ENCODE measurements around the gene SGMS2. TPM values are rescaled to one million over a fixed set of nuclear protein-coding genes. Genes with fewer than 3 reads are reported as not detected.

The SGMS2 gene
- total RNA-seq, 2 experiments from 2014 or later: 0.42 to 0.46 TPM

DNA sequence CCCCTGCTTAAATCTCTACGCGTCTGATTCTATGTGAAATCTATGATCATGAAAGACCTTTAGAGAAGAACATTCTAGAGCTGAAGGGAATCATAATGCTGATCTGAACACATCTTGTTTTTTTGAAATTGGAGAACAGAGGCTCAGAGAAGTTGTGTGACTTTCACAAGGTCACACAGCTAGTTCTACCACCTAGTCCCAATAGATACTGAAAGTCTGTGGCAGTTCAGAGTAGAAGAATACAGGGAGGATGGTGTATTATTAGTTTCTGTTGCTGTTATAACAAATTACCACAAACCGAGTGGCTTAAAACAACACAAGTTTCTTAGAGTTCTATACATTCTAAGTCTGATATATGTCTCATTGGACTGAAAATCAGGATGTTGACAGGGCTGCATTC is 121.1 kb downstream of the SGMS2 start:
- H3K27ac Mint-ChIP-seq: no peak overlapping the region
- ChIA-PET CTCF (no interaction called here), POLR2A (no interaction called here)
- H3K9me3 Mint-ChIP-seq: no peaks in the 10 kb centered on the region
- peaks cover 13% of the 10 kb centered on the region for H3K36me3 Mint-ChIP-seq (ENCODE audit: low read depth)
- no peak overlapping the region for H3K4me3 Mint-ChIP-seq
- no peak for DNase-seq
- no peaks in the 10 kb centered on the region for H3K4me1 Mint-ChIP-seq
- no peaks in the 10 kb centered on the region for H3K27me3 Mint-ChIP-seq

DNA sequence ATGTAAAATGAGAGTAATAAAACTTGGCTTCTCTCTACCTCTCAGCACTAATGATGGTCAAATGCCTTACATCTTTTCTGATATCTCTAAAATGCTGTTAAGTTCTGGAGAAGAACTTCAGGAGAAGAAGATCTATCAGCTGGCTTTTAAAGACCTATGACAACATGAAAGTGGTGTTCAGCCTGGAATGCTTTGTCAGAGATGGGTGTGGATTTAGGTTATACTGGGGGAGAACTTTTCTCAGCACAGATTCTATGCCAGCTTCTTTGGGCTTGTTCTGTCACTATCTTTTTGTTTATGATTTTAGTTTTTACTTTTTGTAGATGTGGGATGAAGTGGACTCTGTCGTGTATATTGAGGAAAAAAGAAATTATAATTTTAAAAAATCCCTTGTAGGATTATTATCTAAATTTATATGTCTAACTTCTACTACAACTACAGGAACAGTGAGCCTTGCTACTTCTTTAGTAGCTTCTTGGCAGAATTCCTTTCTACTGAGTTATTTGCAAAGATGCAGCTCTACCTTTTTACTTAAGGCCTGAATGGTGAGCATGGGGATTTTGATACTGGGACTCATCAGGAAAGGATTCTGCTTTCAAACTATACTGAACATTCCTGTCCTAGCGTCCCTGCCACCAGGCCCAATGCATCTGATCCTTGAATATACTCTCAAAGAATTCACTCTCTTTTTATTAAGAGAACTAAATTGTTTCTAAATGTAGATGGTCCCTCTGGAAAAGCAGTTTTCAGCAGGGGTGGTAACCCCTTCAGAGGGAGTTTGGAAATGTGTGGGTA is 126.2 kb downstream of the SGMS2 start:
- no peaks in the 10 kb centered on the region for H3K27me3 Mint-ChIP-seq
- no peaks in the 10 kb centered on the region for H3K4me1 Mint-ChIP-seq
- peaks cover 7% of the 10 kb centered on the region for H3K9me3 Mint-ChIP-seq
- H3K4me3 Mint-ChIP-seq: no peak overlapping the region
- H3K36me3 Mint-ChIP-seq (ENCODE audit: low read depth): peaks cover 10% of the 10 kb centered on the region
- H3K27ac Mint-ChIP-seq: no peak overlapping the region
- no peak for DNase-seq
- ChIA-PET POLR2A (no interaction called here), CTCF (no interaction called here)

- H3K4me1 Mint-ChIP-seq: no peaks in the 10 kb centered on the region
- H3K4me3 Mint-ChIP-seq: no peak overlapping the region
- no peak overlapping the region for H3K27ac Mint-ChIP-seq
- H3K27me3 Mint-ChIP-seq: no peaks in the 10 kb centered on the region
- POLR2A ChIA-PET: no interaction called here
- H3K9me3 Mint-ChIP-seq: peaks cover 13% of the 10 kb centered on the region
- peaks cover 16% of the 10 kb centered on the region for H3K36me3 Mint-ChIP-seq (ENCODE audit: low read depth)
- DNase-seq: no peak
- CTCF ChIA-PET: no interaction called here
Observed at GRCh38 chr4:107951551-107951950, 126.8 kb downstream of the SGMS2 start.

- POLR2A ChIA-PET: no interaction called here
- DNase-seq: no peak
- peaks cover 2% of the 10 kb centered on the region for H3K27me3 Mint-ChIP-seq
- CTCF ChIA-PET: no interaction called here
- no peak overlapping the region for H3K4me3 Mint-ChIP-seq
- peaks cover 31% of the 10 kb centered on the region for H3K9me3 Mint-ChIP-seq
- H3K27ac Mint-ChIP-seq: no peak overlapping the region
- peaks cover 13% of the 10 kb centered on the region for H3K36me3 Mint-ChIP-seq (ENCODE audit: low read depth)
- H3K4me1 Mint-ChIP-seq: no peaks in the 10 kb centered on the region
Observed at GRCh38 chr4:107956011-107956410, 131.3 kb downstream of the SGMS2 start.

Other genes starting within 250 kb of the SGMS2 start
- gene PAPSS1, start 104.7 kb upstream of the SGMS2 start, total RNA-seq: 10 to 100 TPM; 17.5 to 19.6 TPM
- 1 to 10 TPM; 3.6 to 3.8 TPM for gene CYP2U1, start 106.6 kb downstream of the SGMS2 start, total RNA-seq
- 10 to 100 TPM; 68.1 to 73.1 TPM for gene HADH, start 165.0 kb downstream of the SGMS2 start, total RNA-seq